Endothelial cell (in vitro differentiated cells): ENCODE data around the gene SMIM41. TPM values are rescaled to one million over a fixed set of nuclear protein-coding genes. Genes with fewer than 3 reads are reported as not detected.

Experiments
- DNase-seq: peaks from one replicate; pipeline ENCODE4 v3.0.0; 2021; ENCODE audit warnings: low spot score
- H3K27ac Mint-ChIP-seq: one replicate; pipeline ENCODE4 v1.8.0; 2021; ENCODE audit warnings: mixed read lengths, inconsistent platforms; ENCODE audit not compliant: unreplicated experiment
- H3K27me3 Mint-ChIP-seq: one replicate; pipeline ENCODE4 v1.8.0; 2021; ENCODE audit warnings: mild to moderate bottlenecking, moderate library complexity, mixed read lengths, inconsistent platforms; ENCODE audit not compliant: unreplicated experiment
- H3K36me3 Mint-ChIP-seq: one replicate; pipeline ENCODE4 v1.8.0; 2021; ENCODE audit warnings: mild to moderate bottlenecking, low read depth, mixed read lengths, inconsistent platforms; ENCODE audit not compliant: unreplicated experiment
- H3K4me1 Mint-ChIP-seq: one replicate; pipeline ENCODE4 v1.8.0; 2021; ENCODE audit warnings: mild to moderate bottlenecking, mixed read lengths, inconsistent platforms; ENCODE audit not compliant: unreplicated experiment
- H3K4me3 Mint-ChIP-seq: one replicate; pipeline ENCODE4 v1.8.0; 2021; ENCODE audit warnings: mild to moderate bottlenecking, mixed read lengths, inconsistent platforms; ENCODE audit not compliant: unreplicated experiment
- H3K9me3 Mint-ChIP-seq: one replicate; pipeline ENCODE4 v1.8.0; 2021; ENCODE audit warnings: mixed read lengths, inconsistent platforms; ENCODE audit not compliant: unreplicated experiment
- CTCF ChIP-seq: fragments of 200-600 bp; sonication (generic); IDR thresholded peaks from one replicate; pipeline ENCODE4 v1.5.0; 2021; ENCODE audit warnings: antibody characterized with exemption; ENCODE audit not compliant: unreplicated experiment
- total RNA-seq: library from RNA; stranded (reverse); fragmentation: NEBNext Ultra II Directional; extraction: Animal tissue kit (Norgen Biotek cat#: 25700); gene quantifications from one replicate; pipeline ENCODE4 v1.2.1, GENCODE V29; 2021; ENCODE audit not compliant: unreplicated experiment

The SMIM41 gene
- total RNA-seq, 1 donor from 2014 or later: not detected

GRCh38 chr12:52082988-52083637 lies 3.6 kb downstream of the SMIM41 start:
- H3K36me3 Mint-ChIP-seq: peaks cover 10% of the 10 kb centered on the region
- H3K27me3 Mint-ChIP-seq: peaks cover 11% of the 10 kb centered on the region
- H3K27ac Mint-ChIP-seq: no peak overlapping the region
- no peak overlapping the region for H3K4me3 Mint-ChIP-seq
- peak; percentile 72 for DNase-seq
- peak; percentile 93 for TF ChIP-seq CTCF
- H3K9me3 Mint-ChIP-seq: no peaks in the 10 kb centered on the region
- H3K4me1 Mint-ChIP-seq: peaks cover 16% of the 10 kb centered on the region

GRCh38 chr12:52083638-52083996 lies 4.1 kb downstream of the SMIM41 start:
- TF ChIP-seq CTCF: no peak
- Mint-ChIP-seq H3K27ac (no peak overlapping the region), H3K9me3 (no peaks in the 10 kb centered on the region), H3K4me1 (peaks cover 16% of the 10 kb centered on the region), H3K4me3 (no peak overlapping the region), H3K27me3 (peaks cover 13% of the 10 kb centered on the region), H3K36me3 (peaks cover 10% of the 10 kb centered on the region)
- no peak for DNase-seq

- DNase-seq: no peak
- no peak overlapping the region for H3K4me3 Mint-ChIP-seq
- no peaks in the 10 kb centered on the region for H3K9me3 Mint-ChIP-seq
- peaks cover 4% of the 10 kb centered on the region for H3K36me3 Mint-ChIP-seq
- no peak for TF ChIP-seq CTCF
- no peak overlapping the region for H3K27ac Mint-ChIP-seq
- peaks cover 16% of the 10 kb centered on the region for H3K4me1 Mint-ChIP-seq
- peaks cover 14% of the 10 kb centered on the region for H3K27me3 Mint-ChIP-seq
Observed at GRCh38 chr12:52084491-52085231, 5.2 kb downstream of the SMIM41 start.

- no peak for TF ChIP-seq CTCF
- H3K27ac Mint-ChIP-seq: no peak overlapping the region
- H3K4me3 Mint-ChIP-seq: no peak overlapping the region
- no peak for DNase-seq
- peaks cover 4% of the 10 kb centered on the region for H3K36me3 Mint-ChIP-seq
- no peaks in the 10 kb centered on the region for H3K9me3 Mint-ChIP-seq
- H3K4me1 Mint-ChIP-seq: peaks cover 16% of the 10 kb centered on the region
- peaks cover 16% of the 10 kb centered on the region for H3K27me3 Mint-ChIP-seq
Observed at GRCh38 chr12:52085682-52086180, 6.2 kb downstream of the SMIM41 start.

- H3K4me3 Mint-ChIP-seq: no peak overlapping the region
- peaks cover 16% of the 10 kb centered on the region for H3K27me3 Mint-ChIP-seq
- H3K9me3 Mint-ChIP-seq: no peaks in the 10 kb centered on the region
- TF ChIP-seq CTCF: no peak
- H3K4me1 Mint-ChIP-seq: peaks cover 16% of the 10 kb centered on the region
- no peak overlapping the region for H3K27ac Mint-ChIP-seq
- peaks cover 4% of the 10 kb centered on the region for H3K36me3 Mint-ChIP-seq
- no peak for DNase-seq
Observed at GRCh38 chr12:52086366-52086765, 6.9 kb downstream of the SMIM41 start.
